Astrocyte (in vitro differentiated cells and primary cell): ENCODE data around the gene CCDC175.

ENCODE experiments used
- CTCF ChIP-seq: IDR thresholded peaks from 2 replicates; pipeline ENCODE4 v1.5.1; 2011; ENCODE audit warnings: low read depth, mild to moderate bottlenecking, inconsistent platforms, low read length, moderate library complexity; ENCODE audit not compliant: insufficient read depth
- EZH2 ChIP-seq: IDR thresholded peaks from 2 replicates; pipeline ENCODE4 v1.6.1; 2012; ENCODE audit warnings: mild to moderate bottlenecking, low read length, inconsistent platforms; ENCODE audit not compliant: insufficient read depth

GRCh38 chr14:59478540-59478939 is 98.1 kb downstream of the CCDC175 start:
- TF ChIP-seq CTCF (no peak), EZH2 (no peak)
